ENCODE data around the gene SPATA21.
A peak's percentile ranks its signal among the peaks of the same experiment; 100 is the strongest.
"Not testable (repeated sequence)": the region's sequence is repeated elsewhere in the genome, so short reads cannot be mapped to it uniquely, and the experiment has no call there.

SPATA21 gene

GRCh38 chr1:16375521-16376340, 61.5 kb downstream of the SPATA21 start:
- 86% methylated on average over 14 of the region's 15 CpGs for WGBS
- H3K9ac ChIP-seq (ENCODE audit: low read depth, low read length) = peak overlapping the region; percentile 24; the same call in 1 of the 2 replicates

GRCh38 chr1:16374266-16374665, 63.0 kb downstream of the SPATA21 start:
- peaks cover 18% of the 10 kb centered on the region for H3K4me1 ChIP-seq (ENCODE audit: insufficient read depth, low read length)
- H3K27me3 ChIP-seq (ENCODE audit: insufficient read depth, low read length) = no peaks in the 10 kb centered on the region
- H3K27ac ChIP-seq (ENCODE audit: low read depth, low read length) = no peak overlapping the region; the same call in none of the 2 replicates
- H3K9ac ChIP-seq (ENCODE audit: low read depth, low read length) = 0 out of 2 replicates have a peak overlapping the region, but pooled peaks have one; percentile 3
- H3K36me3 ChIP-seq (ENCODE audit: insufficient read depth, low read length) = peaks cover 9% of the 10 kb centered on the region
- H3K9me3 ChIP-seq (ENCODE audit: insufficient read depth, low read depth, low read length) = no peaks in the 10 kb centered on the region
- no peak overlapping the region for H3K4me3 ChIP-seq (ENCODE audit: low read length)
- WGBS = 87% methylated on average over 3 of the region's 3 CpGs

More at GRCh38 chr1:16375521-16376340, 61.5 kb downstream of the SPATA21 start:
- Histone ChIP-seq H3K27ac (ENCODE audit: low read depth, low read length) (peak overlapping the region; percentile 41; the same call in 1 of the 2 replicates), H3K36me3 (ENCODE audit: insufficient read depth, low read length) (peaks cover 9% of the 10 kb centered on the region), H3K27me3 (ENCODE audit: insufficient read depth, low read length) (no peaks in the 10 kb centered on the region), H3K4me3 (ENCODE audit: low read length) (no peak overlapping the region), H3K9me3 (ENCODE audit: insufficient read depth, low read depth, low read length) (no peaks in the 10 kb centered on the region), H3K4me1 (ENCODE audit: insufficient read depth, low read length) (peaks cover 18% of the 10 kb centered on the region)

- Histone ChIP-seq H3K36me3 (ENCODE audit: insufficient read depth, low read length) (peaks cover 7% of the 10 kb centered on the region), H3K9me3 (ENCODE audit: insufficient read depth, low read depth, low read length) (no peaks in the 10 kb centered on the region), H3K4me3 (ENCODE audit: low read length) (no peak overlapping the region), H3K27ac (ENCODE audit: low read depth, low read length) (no peak overlapping the region), H3K9ac (ENCODE audit: low read depth, low read length) (no peak overlapping the region), H3K4me1 (ENCODE audit: insufficient read depth, low read length) (peaks cover 27% of the 10 kb centered on the region), H3K27me3 (ENCODE audit: insufficient read depth, low read length) (no peaks in the 10 kb centered on the region)
- WGBS = 93% methylated on average over 3 of the region's 3 CpGs
Measured at GRCh38 chr1:16372535-16373285, 64.5 kb downstream of the SPATA21 start.

- 92% methylated on average over 5 of the region's 5 CpGs for WGBS
- H3K9me3 ChIP-seq (ENCODE audit: insufficient read depth, low read depth, low read length) = no peaks in the 10 kb centered on the region
- H3K27me3 ChIP-seq (ENCODE audit: insufficient read depth, low read length) = no peaks in the 10 kb centered on the region
- no peak overlapping the region for H3K27ac ChIP-seq (ENCODE audit: low read depth, low read length)
- peaks cover 24% of the 10 kb centered on the region for H3K4me1 ChIP-seq (ENCODE audit: insufficient read depth, low read length)
- H3K4me3 ChIP-seq (ENCODE audit: low read length) = no peak overlapping the region
- peaks cover 7% of the 10 kb centered on the region for H3K36me3 ChIP-seq (ENCODE audit: insufficient read depth, low read length)
- no peak overlapping the region for H3K9ac ChIP-seq (ENCODE audit: low read depth, low read length)
Measured at GRCh38 chr1:16371725-16372124, 65.5 kb downstream of the SPATA21 start.

- Histone ChIP-seq H3K27ac (ENCODE audit: low read depth, low read length) (no peak overlapping the region), H3K36me3 (ENCODE audit: insufficient read depth, low read length) (peaks cover 7% of the 10 kb centered on the region), H3K9me3 (ENCODE audit: insufficient read depth, low read depth, low read length) (no peaks in the 10 kb centered on the region), H3K9ac (ENCODE audit: low read depth, low read length) (no peak overlapping the region), H3K4me1 (ENCODE audit: insufficient read depth, low read length) (peaks cover 12% of the 10 kb centered on the region), H3K27me3 (ENCODE audit: insufficient read depth, low read length) (no peaks in the 10 kb centered on the region), H3K4me3 (ENCODE audit: low read length) (no peak overlapping the region)
- 92% methylated on average over 4 of the region's 4 CpGs for WGBS
Measured at GRCh38 chr1:16369821-16370220, 67.4 kb downstream of the SPATA21 start.

- WGBS = 13% methylated on average over 24 of the region's 24 CpGs
- Histone ChIP-seq H3K9me3 (ENCODE audit: insufficient read depth, low read depth, low read length) (no peaks in the 10 kb centered on the region), H3K27me3 (ENCODE audit: insufficient read depth, low read length) (no peaks in the 10 kb centered on the region), H3K36me3 (ENCODE audit: insufficient read depth, low read length) (peaks cover 7% of the 10 kb centered on the region), H3K4me1 (ENCODE audit: insufficient read depth, low read length) (peaks cover 8% of the 10 kb centered on the region), H3K27ac (ENCODE audit: low read depth, low read length) (peak overlapping the region; percentile 97), H3K9ac (ENCODE audit: low read depth, low read length) (peak overlapping the region; percentile 92), H3K4me3 (ENCODE audit: low read length) (peak overlapping the region; percentile 88)
Measured at GRCh38 chr1:16367968-16368890, 69.0 kb downstream of the SPATA21 start.

GRCh38 chr1:16367258-16367967, 69.8 kb downstream of the SPATA21 start:
- Histone ChIP-seq H3K9me3 (ENCODE audit: insufficient read depth, low read depth, low read length) (no peaks in the 10 kb centered on the region), H3K27ac (ENCODE audit: low read depth, low read length) (peak overlapping the region; percentile 97), H3K4me3 (ENCODE audit: low read length) (peak overlapping the region; percentile 88), H3K27me3 (ENCODE audit: insufficient read depth, low read length) (no peaks in the 10 kb centered on the region), H3K4me1 (ENCODE audit: insufficient read depth, low read length) (peaks cover 8% of the 10 kb centered on the region), H3K36me3 (ENCODE audit: insufficient read depth, low read length) (peaks cover under 1% of the 10 kb centered on the region), H3K9ac (ENCODE audit: low read depth, low read length) (peak overlapping the region; percentile 92)
- WGBS = under 1% methylated on average over 47 of the region's 47 CpGs

- Histone ChIP-seq H3K9me3 (ENCODE audit: insufficient read depth, low read depth, low read length) (no peaks in the 10 kb centered on the region), H3K4me1 (ENCODE audit: insufficient read depth, low read length) (peaks cover 8% of the 10 kb centered on the region), H3K27ac (ENCODE audit: low read depth, low read length) (peak within 1 kb of the TSS; percentile 97), H3K36me3 (ENCODE audit: insufficient read depth, low read length) (no peaks in the 10 kb centered on the region), H3K9ac (ENCODE audit: low read depth, low read length) (peak within 1 kb of the TSS; percentile 92), H3K4me3 (ENCODE audit: low read length) (peak within 1 kb of the TSS; percentile 88), H3K27me3 (ENCODE audit: insufficient read depth, low read length) (no peaks in the 10 kb centered on the region)
- WGBS = 4% methylated on average over 24 of the region's 24 CpGs
Measured at GRCh38 chr1:16366722-16367257, 70.4 kb downstream of the SPATA21 start, which contains the start of gene SZRD1. Gene SZRD1 (plus strand): TSS chr1:16367242. CDS start chr1:16367258, 16 bp downstream.

- H3K9ac ChIP-seq (ENCODE audit: low read depth, low read length); H3K27ac ChIP-seq (ENCODE audit: low read depth, low read length); H3K27me3 ChIP-seq (ENCODE audit: insufficient read depth, low read length); H3K4me1 ChIP-seq (ENCODE audit: insufficient read depth, low read length); H3K9me3 ChIP-seq (ENCODE audit: insufficient read depth, low read depth, low read length); H3K4me3 ChIP-seq (ENCODE audit: low read length); H3K36me3 ChIP-seq (ENCODE audit: insufficient read depth, low read length): not testable (repeated sequence)
- WGBS = 96% methylated on average over 3 of the region's 3 CpGs
Measured at GRCh38 chr1:16365146-16365498, 72.1 kb downstream of the SPATA21 start.

GRCh38 chr1:16356867-16357266, 80.4 kb downstream of the SPATA21 start:
- Histone ChIP-seq H3K4me3 (ENCODE audit: low read length) (no peak overlapping the region), H3K9me3 (ENCODE audit: insufficient read depth, low read depth, low read length) (no peaks in the 10 kb centered on the region), H3K36me3 (ENCODE audit: insufficient read depth, low read length) (no peaks in the 10 kb centered on the region), H3K9ac (ENCODE audit: low read depth, low read length) (no peak overlapping the region), H3K27ac (ENCODE audit: low read depth, low read length) (no peak overlapping the region), H3K4me1 (ENCODE audit: insufficient read depth, low read length) (peaks cover 6% of the 10 kb centered on the region), H3K27me3 (ENCODE audit: insufficient read depth, low read length) (no peaks in the 10 kb centered on the region)
- 87% methylated on average over 2 of the region's 3 CpGs for WGBS

Data from HUES64 (cell line).